Fibroblast of skin of right biceps (primary cell): ENCODE results near the gene PRTG.
"Not testable (repeated sequence)": the region's sequence is repeated elsewhere in the genome, so short reads cannot be mapped to it uniquely, and the experiment has no call there.

ENCODE experiments used
- DNase-seq: peaks from one replicate; pipeline ENCODE4 v3.0.0-alpha.2; 2013

The PRTG gene

GRCh38 chr15:55694652-55695150 lies 48.3 kb downstream of the PRTG start:
- no peak for DNase-seq

- DNase-seq, result not testable (repeated sequence)
Measured at GRCh38 chr15:55693116-55693515, 49.8 kb downstream of the PRTG start.

- no peak for DNase-seq
Measured at GRCh38 chr15:55687792-55688191, 55.2 kb downstream of the PRTG start.

- no peak for DNase-seq
Measured at GRCh38 chr15:55685286-55685685, 57.7 kb downstream of the PRTG start.

- no peak for DNase-seq
Measured at GRCh38 chr15:55683376-55683775, 59.6 kb downstream of the PRTG start.

- DNase-seq, result no peak
Measured at GRCh38 chr15:55681631-55682030, 61.3 kb downstream of the PRTG start.

- DNase-seq, result no peak
Measured at GRCh38 chr15:55676507-55676906, 66.4 kb downstream of the PRTG start.

- no peak for DNase-seq
Measured at GRCh38 chr15:55673287-55673686, 69.7 kb downstream of the PRTG start.

GRCh38 chr15:55669270-55669669 lies 73.7 kb downstream of the PRTG start:
- no peak for DNase-seq

- no peak for DNase-seq
Measured at GRCh38 chr15:55665605-55666227, 77.2 kb downstream of the PRTG start.

- DNase-seq, result peak; percentile 13
Measured at GRCh38 chr15:55661428-55661827, 81.5 kb downstream of the PRTG start.

- DNase-seq, result no peak
Measured at GRCh38 chr15:55660153-55660552, 82.8 kb downstream of the PRTG start.

GRCh38 chr15:55659481-55659880 lies 83.5 kb downstream of the PRTG start:
- no peak for DNase-seq

- no peak for DNase-seq
Measured at GRCh38 chr15:55658886-55659285, 84.1 kb downstream of the PRTG start.

GRCh38 chr15:55654561-55655031 lies 88.4 kb downstream of the PRTG start:
- no peak for DNase-seq

GRCh38 chr15:55652909-55653495 lies 90.0 kb downstream of the PRTG start:
- DNase-seq, result no peak

- DNase-seq, result no peak
Measured at GRCh38 chr15:55652359-55652758, 90.6 kb downstream of the PRTG start.

- peak; percentile 72 for DNase-seq
Measured at GRCh38 chr15:55649058-55649423, 93.9 kb downstream of the PRTG start.

GRCh38 chr15:55638764-55639163 lies 104.2 kb downstream of the PRTG start:
- DNase-seq, result no peak

- no peak for DNase-seq
Measured at GRCh38 chr15:55637086-55637485, 105.9 kb downstream of the PRTG start.

GRCh38 chr15:55633731-55634130 lies 109.2 kb downstream of the PRTG start:
- DNase-seq, result no peak

- DNase-seq, result no peak
Measured at GRCh38 chr15:55632434-55632833, 110.5 kb downstream of the PRTG start.

- DNase-seq, result no peak
Measured at GRCh38 chr15:55630858-55631257, 112.1 kb downstream of the PRTG start.

GRCh38 chr15:55628369-55628730 lies 114.6 kb downstream of the PRTG start:
- DNase-seq, result no peak
